AG04449 (cell line): Measurements from ENCODE around the gene ZFPM1.
"Not testable (repeated sequence)": the region's sequence is repeated elsewhere in the genome, so short reads cannot be mapped to it uniquely, and the experiment has no call there.

ENCODE experiments used
- CTCF ChIA-PET: fragments of 350-600 bp; formaldehyde crosslinking; extraction: SDS; loops from one replicate; lab custom pipeline; 2021; ENCODE audit warnings: antibody characterized with exemption; lab: Yijun Ruan, JAX
- POLR2A ChIA-PET: fragments of 400-600, 350-600 bp; formaldehyde crosslinking; extraction: SDS; loops from one replicate; lab custom pipeline; 2020; ENCODE audit warnings: antibody characterized with exemption, inconsistent platforms; lab: Yijun Ruan, JAX
- DNase-seq: peaks from one replicate; pipeline ENCODE4 v3.0.0-alpha.2; 2010; ENCODE audit warnings: low read depth, low spot score
- H3K4me3 ChIP-seq: 2 replicates; pipeline ENCODE4 v1.5.1; 2011; ENCODE audit warnings: low read depth, mild to moderate bottlenecking, control low read depth, low read length
- TF ChIP-seq, protein P1 (sequence below): IDR thresholded peaks from one replicate; pipeline ENCODE4 v1.5.1; 2011; ENCODE audit warnings: mild to moderate bottlenecking, moderate library complexity, low read length, control low read depth, inconsistent platforms; ENCODE audit not compliant: insufficient read depth; ENCODE audit errors: missing control alignments

Gene ZFPM1

DNA sequence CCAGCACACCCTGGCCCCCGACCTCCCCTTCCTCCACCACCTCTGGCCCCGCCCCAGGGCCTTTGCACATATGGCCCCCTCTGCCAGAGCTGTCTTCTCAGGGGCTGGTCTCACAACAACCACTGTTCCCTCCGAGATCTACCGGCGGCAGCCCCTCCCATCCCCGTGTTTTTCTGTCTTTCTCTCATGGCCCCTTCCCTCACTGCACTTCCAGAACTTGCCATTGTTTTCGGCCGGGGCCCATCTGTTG lies 30.2 kb downstream of the ZFPM1 start:
- POLR2A ChIA-PET: no interaction called here
- H3K4me3 ChIP-seq: no peak overlapping the region
- CTCF ChIA-PET: no interaction called here
- TF ChIP-seq, protein P1, sequence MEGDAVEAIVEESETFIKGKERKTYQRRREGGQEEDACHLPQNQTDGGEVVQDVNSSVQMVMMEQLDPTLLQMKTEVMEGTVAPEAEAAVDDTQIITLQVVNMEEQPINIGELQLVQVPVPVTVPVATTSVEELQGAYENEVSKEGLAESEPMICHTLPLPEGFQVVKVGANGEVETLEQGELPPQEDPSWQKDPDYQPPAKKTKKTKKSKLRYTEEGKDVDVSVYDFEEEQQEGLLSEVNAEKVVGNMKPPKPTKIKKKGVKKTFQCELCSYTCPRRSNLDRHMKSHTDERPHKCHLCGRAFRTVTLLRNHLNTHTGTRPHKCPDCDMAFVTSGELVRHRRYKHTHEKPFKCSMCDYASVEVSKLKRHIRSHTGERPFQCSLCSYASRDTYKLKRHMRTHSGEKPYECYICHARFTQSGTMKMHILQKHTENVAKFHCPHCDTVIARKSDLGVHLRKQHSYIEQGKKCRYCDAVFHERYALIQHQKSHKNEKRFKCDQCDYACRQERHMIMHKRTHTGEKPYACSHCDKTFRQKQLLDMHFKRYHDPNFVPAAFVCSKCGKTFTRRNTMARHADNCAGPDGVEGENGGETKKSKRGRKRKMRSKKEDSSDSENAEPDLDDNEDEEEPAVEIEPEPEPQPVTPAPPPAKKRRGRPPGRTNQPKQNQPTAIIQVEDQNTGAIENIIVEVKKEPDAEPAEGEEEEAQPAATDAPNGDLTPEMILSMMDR: no peak
- DNase-seq: no peak

DNA sequence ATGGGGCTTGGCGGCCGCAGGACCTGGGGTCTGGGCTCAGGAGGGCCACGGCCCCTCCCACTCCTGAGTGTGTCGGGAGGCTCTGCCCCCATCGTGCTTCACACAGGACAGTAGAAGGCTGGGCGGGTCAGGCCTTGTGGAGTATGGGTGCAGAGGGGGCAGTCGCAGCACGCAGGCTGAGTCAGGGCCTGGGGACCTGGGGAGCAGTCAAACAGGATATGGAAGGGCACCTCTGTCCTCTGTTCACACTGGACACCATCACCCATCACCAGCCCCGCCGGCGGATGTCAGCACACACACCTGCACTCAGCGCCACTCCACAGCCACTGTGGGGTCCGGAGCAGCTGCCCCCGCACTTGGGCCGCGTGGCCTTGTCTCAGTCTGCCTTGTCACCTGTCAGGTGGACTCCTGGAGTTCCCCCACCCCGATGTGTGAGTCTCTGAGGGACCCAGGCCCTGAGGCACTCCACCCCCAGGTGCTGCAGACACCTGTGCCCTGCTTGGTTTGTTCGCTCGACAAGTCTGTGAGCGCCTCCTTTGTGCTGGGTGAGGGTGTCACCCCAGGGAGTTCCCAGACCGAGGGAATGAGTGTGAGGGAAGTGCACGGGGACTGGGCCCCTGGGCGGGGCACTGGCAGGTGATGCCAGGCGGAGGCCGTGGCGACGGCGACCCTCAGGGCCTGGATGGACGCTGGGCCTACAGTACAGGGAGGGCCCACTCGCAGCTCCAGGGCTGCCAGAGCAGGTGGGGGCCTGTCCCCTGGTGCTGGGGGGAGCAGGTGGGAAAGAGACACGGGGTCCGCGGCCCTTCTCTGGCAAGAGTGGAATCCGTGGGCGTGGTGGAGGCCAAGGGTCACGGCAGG lies 31.7 kb downstream of the ZFPM1 start:
- TF ChIP-seq, protein P1: no peak
- CTCF ChIA-PET: no interaction called here
- H3K4me3 ChIP-seq: no peak overlapping the region
- no peak for DNase-seq
- POLR2A ChIA-PET: no interaction called here

DNA sequence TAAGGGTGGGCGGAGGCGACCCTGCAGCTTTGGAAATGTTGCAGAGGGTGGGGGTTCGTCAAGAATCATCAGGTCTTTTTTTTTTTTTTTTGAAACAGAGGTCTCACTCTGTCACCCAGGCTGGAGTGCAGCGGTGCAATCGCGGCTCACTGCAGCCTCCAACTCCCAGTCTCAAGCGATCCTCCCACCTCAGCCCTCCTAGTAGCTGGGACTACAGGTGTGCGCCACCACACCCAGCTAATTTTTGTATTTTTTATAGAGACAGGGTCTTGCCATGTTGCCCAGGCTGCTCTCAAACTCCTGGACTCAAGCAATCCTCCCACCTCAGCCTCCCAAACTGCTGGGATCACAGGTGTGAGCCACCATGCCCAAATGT lies 32.3 kb downstream of the ZFPM1 start:
- CTCF ChIA-PET, H3K4me3 ChIP-seq, POLR2A ChIA-PET, DNase-seq: not testable (repeated sequence)

DNA sequence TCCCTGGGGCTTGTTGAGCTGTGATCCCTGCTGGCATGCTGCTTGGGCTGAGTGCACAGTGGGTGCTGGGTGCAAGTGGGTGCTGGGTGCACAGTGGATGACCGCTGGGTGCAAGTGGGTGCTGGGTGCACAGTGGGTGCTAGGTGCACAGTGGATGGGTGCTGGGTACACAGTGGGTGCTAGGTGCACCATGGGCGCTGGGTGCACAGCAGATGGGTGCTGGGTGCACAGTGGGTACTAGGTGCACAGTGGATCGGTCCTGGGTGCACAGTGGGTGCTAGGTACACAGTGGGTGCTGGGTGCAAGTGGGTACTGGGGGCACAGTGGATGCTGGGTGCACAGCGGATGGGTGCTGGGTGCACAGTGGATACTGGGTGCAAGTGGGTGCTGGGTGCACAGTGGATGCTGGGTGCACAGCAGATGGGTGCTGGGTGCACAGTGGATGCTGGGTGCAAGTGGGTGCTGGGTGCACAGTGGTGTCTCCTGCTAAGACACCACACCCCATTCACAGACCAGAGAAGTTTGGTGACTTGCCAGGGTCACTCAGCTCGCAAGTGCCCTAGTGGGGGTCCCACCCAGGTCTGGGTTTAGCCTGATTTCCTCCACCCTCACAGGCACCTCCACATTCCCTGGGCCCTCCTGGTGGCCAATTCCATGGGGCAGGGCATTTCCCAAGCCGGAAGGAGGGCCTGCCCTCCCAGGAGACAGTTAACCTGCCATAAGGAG lies 33.5 kb downstream of the ZFPM1 start:
- H3K4me3 ChIP-seq: no peak overlapping the region
- no peak for DNase-seq
- POLR2A ChIA-PET: no interaction called here
- CTCF ChIA-PET: no interaction called here
- TF ChIP-seq, protein P1: no peak

DNA sequence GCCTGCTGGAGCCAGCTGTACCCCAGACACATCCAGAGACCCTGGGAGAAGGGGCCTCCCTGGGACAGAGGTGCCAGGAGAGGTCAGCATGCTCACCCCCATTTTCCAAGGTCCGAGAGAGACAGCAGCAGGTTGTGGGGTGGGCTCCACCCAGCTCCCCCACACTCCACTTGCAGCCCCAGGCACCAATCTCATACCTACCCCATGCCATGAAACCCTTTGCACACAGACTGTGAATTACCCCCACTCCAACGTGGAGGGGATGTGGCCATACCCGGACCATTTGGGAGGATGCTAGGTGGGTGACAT lies 34.0 kb downstream of the ZFPM1 start:
- TF ChIP-seq, protein P1: no peak
- POLR2A ChIA-PET: no interaction called here
- DNase-seq: no peak
- no peak overlapping the region for H3K4me3 ChIP-seq
- CTCF ChIA-PET: no interaction called here

DNA sequence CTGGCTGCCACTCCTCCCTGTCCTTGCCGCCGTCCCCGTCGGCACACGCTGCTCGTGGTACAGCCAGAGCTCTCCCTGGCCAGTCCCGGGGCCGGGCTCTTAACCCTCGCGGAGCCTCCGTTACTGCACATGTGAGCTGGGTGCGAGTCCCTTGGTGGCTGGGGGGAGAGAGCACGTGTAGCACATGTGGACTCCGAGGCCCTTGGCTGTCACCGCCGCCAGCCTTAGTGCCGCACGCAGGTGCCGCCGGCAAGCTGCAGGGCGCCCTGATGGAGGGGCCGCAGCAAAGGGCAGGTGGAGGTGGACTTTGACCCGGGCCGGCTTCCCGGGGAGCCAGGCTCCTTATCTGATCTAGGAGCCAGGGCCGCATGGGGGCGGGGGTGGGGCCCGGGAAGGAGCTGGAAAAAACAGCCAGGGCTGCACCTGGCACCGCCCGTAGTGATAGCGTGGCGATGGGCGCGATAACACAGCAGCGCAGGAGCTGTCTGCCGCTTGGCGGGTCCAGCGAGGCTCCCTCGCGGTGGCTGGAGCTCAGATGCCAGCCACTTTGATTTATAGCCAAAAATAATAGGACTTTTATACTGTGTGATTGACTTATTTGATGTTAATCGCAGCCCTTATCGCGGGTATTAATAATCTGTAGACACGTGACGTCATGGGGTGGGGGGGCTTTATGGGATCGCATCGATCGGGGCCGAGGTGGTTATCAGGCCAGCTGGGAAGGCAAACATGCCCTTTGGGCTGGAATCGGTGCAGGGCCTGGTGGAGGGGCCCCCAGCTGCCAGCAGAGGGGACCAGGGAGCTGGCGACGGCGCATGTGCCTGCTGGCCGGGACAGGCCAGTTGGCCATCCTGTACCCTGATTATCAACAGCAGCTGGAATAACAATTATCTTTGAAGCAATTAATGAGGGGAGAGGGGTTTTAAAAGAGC lies 35.1 kb downstream of the ZFPM1 start:
- CTCF ChIA-PET: no interaction called here
- DNase-seq: no peak
- POLR2A ChIA-PET: no interaction called here
- no peak overlapping the region for H3K4me3 ChIP-seq
- TF ChIP-seq, protein P1: no peak
